GM19025 (cell line): ENCODE measurements around the gene SLC26A1.

ENCODE experiments used
- ATAC-seq: cut with Tn5 transposase; IDR thresholded peaks from one replicate; pipeline ENCODE4 v1.9.1; 2021; ENCODE audit warnings: mild to moderate bottlenecking, low read depth, moderate library complexity; ENCODE audit not compliant: unreplicated experiment

Gene SLC26A1

GRCh38 chr4:967113-968104 lies 25.8 kb downstream of the SLC26A1 start:
- ATAC-seq: no peak

GRCh38 chr4:966266-967112 lies 26.7 kb downstream of the SLC26A1 start:
- no peak for ATAC-seq

GRCh38 chr4:965766-966134 lies 27.5 kb downstream of the SLC26A1 start:
- no peak for ATAC-seq

GRCh38 chr4:965048-965765 lies 28.0 kb downstream of the SLC26A1 start:
- no peak for ATAC-seq

- no peak for ATAC-seq
These were observed 28.7 kb downstream of the SLC26A1 start for GRCh38 chr4:964346-965025.

GRCh38 chr4:963276-964225 lies 29.7 kb downstream of the SLC26A1 start:
- no peak for ATAC-seq

- ATAC-seq: no peak
These were observed 30.7 kb downstream of the SLC26A1 start for GRCh38 chr4:962231-963208.

- no peak for ATAC-seq
These were observed 31.6 kb downstream of the SLC26A1 start for GRCh38 chr4:961351-962230.

GRCh38 chr4:960636-961350 lies 32.4 kb downstream of the SLC26A1 start:
- ATAC-seq: no peak

GRCh38 chr4:960140-960635 lies 33.0 kb downstream of the SLC26A1 start:
- ATAC-seq: no peak

GRCh38 chr4:959338-960139 lies 33.7 kb downstream of the SLC26A1 start:
- ATAC-seq: no peak

- no peak for ATAC-seq
These were observed 34.4 kb downstream of the SLC26A1 start for GRCh38 chr4:958696-959337.

- no peak for ATAC-seq
These were observed 34.9 kb downstream of the SLC26A1 start for GRCh38 chr4:958314-958665.

GRCh38 chr4:957581-958313 lies 35.5 kb downstream of the SLC26A1 start:
- ATAC-seq: no peak
